Hematopoietic multipotent progenitor cell (in vitro differentiated cells): ENCODE data around the gene SPATA46. TPM values are rescaled to one million over a fixed set of nuclear protein-coding genes. Genes with fewer than 3 reads are reported as not detected.

Experiments
- DNase-seq, 3 donors: peaks; one replicate each; pipeline ENCODE4 v3.0.0-alpha.2; 2011 to 2015; ENCODE audit warnings: low read depth in 2 of 3, low spot score in 2 of 3
- total RNA-seq: library from RNA; depleted of rRNA; stranded (reverse); fragments of >200 nt; gene quantifications from one replicate; pipeline ENCODE4 v1.2.3, GENCODE V29; 2012

Gene SPATA46
- total RNA-seq, 1 donor, result not detected

- no peak for DNase-seq
Measured at GRCh38 chr1:162359523-162360236, 17.0 kb downstream of the SPATA46 start.

- DNase-seq, result no peak
Measured at GRCh38 chr1:162358928-162359327, 17.7 kb downstream of the SPATA46 start.

GRCh38 chr1:162357681-162358266 lies 18.9 kb downstream of the SPATA46 start:
- peak in 2 of 3 donors; percentile 37 to 69 for DNase-seq

GRCh38 chr1:162353702-162354101 lies 23.0 kb downstream of the SPATA46 start:
- DNase-seq, result no peak

GRCh38 chr1:162353078-162353477 lies 23.6 kb downstream of the SPATA46 start:
- DNase-seq, result no peak

- peak in 1 of 3 donors; percentile 31 for DNase-seq
Measured at GRCh38 chr1:162351874-162352273, 24.8 kb downstream of the SPATA46 start.

- DNase-seq, result no peak
Measured at GRCh38 chr1:162351246-162351842, 25.3 kb downstream of the SPATA46 start.

GRCh38 chr1:162349635-162350330 lies 26.9 kb downstream of the SPATA46 start:
- no peak for DNase-seq

- no peak for DNase-seq
Measured at GRCh38 chr1:162347281-162347680, 29.4 kb downstream of the SPATA46 start.

GRCh38 chr1:162343470-162343869 lies 33.2 kb downstream of the SPATA46 start:
- no peak for DNase-seq

- no peak for DNase-seq
Measured at GRCh38 chr1:162342452-162342983, 34.1 kb downstream of the SPATA46 start.

- no peak for DNase-seq
Measured at GRCh38 chr1:162336621-162337285, 39.9 kb downstream of the SPATA46 start.

- no peak for DNase-seq
Measured at GRCh38 chr1:162335126-162335525, 41.5 kb downstream of the SPATA46 start.

GRCh38 chr1:162333991-162334390 lies 42.7 kb downstream of the SPATA46 start:
- DNase-seq, result no peak

- DNase-seq, result no peak
Measured at GRCh38 chr1:162329826-162330225, 46.8 kb downstream of the SPATA46 start.

- no peak for DNase-seq
Measured at GRCh38 chr1:162328512-162328911, 48.1 kb downstream of the SPATA46 start.

- DNase-seq, result no peak
Measured at GRCh38 chr1:162327788-162328165, 48.9 kb downstream of the SPATA46 start.

GRCh38 chr1:162327144-162327787 lies 49.4 kb downstream of the SPATA46 start:
- DNase-seq, result no peak

- no peak for DNase-seq
Measured at GRCh38 chr1:162326559-162326958, 50.1 kb downstream of the SPATA46 start.

- peak in 1 of 3 donors; percentile 4 for DNase-seq
Measured at GRCh38 chr1:162324396-162324795, 52.3 kb downstream of the SPATA46 start.
